ENCODE data around the gene FMN1. TPM values are rescaled to one million over a fixed set of nuclear protein-coding genes. Genes with fewer than 3 reads are reported as not detected.

The FMN1 gene
- total RNA-seq, 1 experiment from 2014 or later: 0.37 TPM

DNA sequence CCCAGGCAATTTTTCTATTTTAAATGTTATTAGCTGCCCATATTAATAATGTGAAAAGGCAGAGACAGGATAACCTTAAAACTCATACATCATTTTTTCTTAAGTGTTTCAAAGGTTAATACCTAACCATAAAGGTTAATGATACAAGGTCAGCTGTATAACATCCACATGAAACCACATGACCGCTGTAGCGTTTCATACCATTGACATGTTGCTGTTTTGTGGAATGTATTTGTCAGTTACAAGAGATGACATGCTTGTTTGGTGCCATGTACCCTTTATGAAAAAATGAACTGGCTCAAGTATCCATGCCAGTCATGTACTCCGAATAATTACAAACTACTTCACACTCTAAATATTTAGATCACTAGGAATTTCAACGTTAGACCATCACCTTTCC is 207.4 kb downstream of the FMN1 start:
- no peaks in the 10 kb centered on the region for H3K9me3 ChIP-seq (ENCODE audit: low read depth, low read length, poor library complexity, severe bottlenecking)
- H3K36me3 ChIP-seq (ENCODE audit: insufficient read depth, low read length, poor library complexity, severe bottlenecking): no peaks in the 10 kb centered on the region
- ChIA-PET CTCF (no interaction called here), POLR2A (ENCODE audit: low non-redundant PET) (no interaction called here)
- H3K27ac ChIP-seq (ENCODE audit: low read depth, low read length, poor library complexity, severe bottlenecking): no peak overlapping the region
- no peak for DNase-seq (ENCODE audit: low spot score)
- intact Hi-C loops (cut with micrococcal nuclease; ENCODE audit: unreplicated experiment): no loop called here
- BruUV-seq (replicated peaks): no TSS peak
- no peak for TF ChIP-seq EZH2 (IDR thresholded peaks at IDR 0.05; ENCODE audit: borderline replicate concordance, low read depth, low read length, poor library complexity, severe bottlenecking)
- TF ChIP-seq, protein P1, sequence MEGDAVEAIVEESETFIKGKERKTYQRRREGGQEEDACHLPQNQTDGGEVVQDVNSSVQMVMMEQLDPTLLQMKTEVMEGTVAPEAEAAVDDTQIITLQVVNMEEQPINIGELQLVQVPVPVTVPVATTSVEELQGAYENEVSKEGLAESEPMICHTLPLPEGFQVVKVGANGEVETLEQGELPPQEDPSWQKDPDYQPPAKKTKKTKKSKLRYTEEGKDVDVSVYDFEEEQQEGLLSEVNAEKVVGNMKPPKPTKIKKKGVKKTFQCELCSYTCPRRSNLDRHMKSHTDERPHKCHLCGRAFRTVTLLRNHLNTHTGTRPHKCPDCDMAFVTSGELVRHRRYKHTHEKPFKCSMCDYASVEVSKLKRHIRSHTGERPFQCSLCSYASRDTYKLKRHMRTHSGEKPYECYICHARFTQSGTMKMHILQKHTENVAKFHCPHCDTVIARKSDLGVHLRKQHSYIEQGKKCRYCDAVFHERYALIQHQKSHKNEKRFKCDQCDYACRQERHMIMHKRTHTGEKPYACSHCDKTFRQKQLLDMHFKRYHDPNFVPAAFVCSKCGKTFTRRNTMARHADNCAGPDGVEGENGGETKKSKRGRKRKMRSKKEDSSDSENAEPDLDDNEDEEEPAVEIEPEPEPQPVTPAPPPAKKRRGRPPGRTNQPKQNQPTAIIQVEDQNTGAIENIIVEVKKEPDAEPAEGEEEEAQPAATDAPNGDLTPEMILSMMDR (conservative IDR thresholded peaks at IDR 0.05; ENCODE audit: low read depth, low read length): no peak
- H3K4me1 ChIP-seq (ENCODE audit: insufficient read depth, low read length, poor library complexity, severe bottlenecking): peaks cover 2% of the 10 kb centered on the region
- peaks cover 9% of the 10 kb centered on the region for H3K27me3 ChIP-seq (replicated peaks; ENCODE audit: insufficient read depth, low read depth, low read length, poor library complexity)
- H3K4me3 ChIP-seq (ENCODE audit: low read depth, low read length, poor library complexity, severe bottlenecking): no peak overlapping the region

DNA sequence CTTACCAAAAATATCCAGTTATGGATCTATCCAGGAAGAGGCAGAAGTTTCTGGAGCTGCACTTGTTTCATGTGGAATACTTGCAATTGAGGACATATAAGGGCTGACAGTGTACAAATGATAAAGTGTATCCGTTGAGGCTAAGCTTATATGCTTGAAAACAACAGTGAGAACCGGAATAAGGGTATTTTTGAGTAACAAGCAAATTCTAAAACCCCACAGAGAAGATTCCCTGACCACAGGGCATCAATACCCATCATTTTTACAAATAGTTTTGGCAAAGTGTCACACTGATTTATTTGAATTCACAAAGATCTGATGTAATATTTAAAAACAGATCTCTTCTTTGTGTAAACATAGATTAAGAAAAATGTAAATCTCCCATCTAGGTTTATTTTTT is 208.4 kb downstream of the FMN1 start:
- DNase-seq (ENCODE audit: low spot score): no peak
- TF ChIP-seq EZH2 (IDR thresholded peaks at IDR 0.05; ENCODE audit: borderline replicate concordance, low read depth, low read length, poor library complexity, severe bottlenecking): no peak
- TF ChIP-seq, protein P1 (conservative IDR thresholded peaks at IDR 0.05; ENCODE audit: low read depth, low read length): no peak
- Histone ChIP-seq H3K36me3 (ENCODE audit: insufficient read depth, low read length, poor library complexity, severe bottlenecking) (no peaks in the 10 kb centered on the region), H3K27ac (ENCODE audit: low read depth, low read length, poor library complexity, severe bottlenecking) (no peak overlapping the region), H3K4me3 (ENCODE audit: low read depth, low read length, poor library complexity, severe bottlenecking) (no peak overlapping the region), H3K27me3 (replicated peaks; ENCODE audit: insufficient read depth, low read depth, low read length, poor library complexity) (peaks cover 9% of the 10 kb centered on the region), H3K4me1 (ENCODE audit: insufficient read depth, low read length, poor library complexity, severe bottlenecking) (peaks cover 2% of the 10 kb centered on the region), H3K9me3 (ENCODE audit: low read depth, low read length, poor library complexity, severe bottlenecking) (no peaks in the 10 kb centered on the region)
- intact Hi-C loops (cut with micrococcal nuclease; ENCODE audit: unreplicated experiment): no loop called here
- no TSS peak for BruUV-seq (replicated peaks)
- ChIA-PET POLR2A (ENCODE audit: low non-redundant PET) (no interaction called here), CTCF (no interaction called here)

DNA sequence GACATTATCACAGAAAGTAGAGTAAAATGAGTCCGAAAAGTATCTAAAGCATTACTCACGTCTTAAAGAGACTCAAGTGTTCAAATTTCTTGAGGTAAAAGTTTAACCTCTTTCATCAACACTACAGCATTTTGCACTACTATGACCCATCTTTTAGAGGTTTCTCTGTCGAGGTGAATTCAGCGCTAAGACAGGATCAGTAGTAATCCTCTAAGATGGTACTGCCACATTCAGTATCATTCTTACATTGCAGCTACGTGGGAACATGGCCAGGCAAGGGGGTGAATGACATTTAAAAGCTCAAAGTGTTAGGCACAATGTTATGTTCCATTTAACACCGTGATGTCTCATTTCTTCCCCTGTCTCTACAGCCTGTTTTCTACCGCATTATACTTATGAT is 210.8 kb downstream of the FMN1 start:
- H3K4me1 ChIP-seq (ENCODE audit: insufficient read depth, low read length, poor library complexity, severe bottlenecking): peaks cover 2% of the 10 kb centered on the region
- TF ChIP-seq, protein P1 (conservative IDR thresholded peaks at IDR 0.05; ENCODE audit: low read depth, low read length): no peak
- TF ChIP-seq EZH2 (IDR thresholded peaks at IDR 0.05; ENCODE audit: borderline replicate concordance, low read depth, low read length, poor library complexity, severe bottlenecking): no peak
- no peak overlapping the region for H3K4me3 ChIP-seq (ENCODE audit: low read depth, low read length, poor library complexity, severe bottlenecking)
- H3K36me3 ChIP-seq (ENCODE audit: insufficient read depth, low read length, poor library complexity, severe bottlenecking): no peaks in the 10 kb centered on the region
- H3K9me3 ChIP-seq (ENCODE audit: low read depth, low read length, poor library complexity, severe bottlenecking): no peaks in the 10 kb centered on the region
- peaks cover 9% of the 10 kb centered on the region for H3K27me3 ChIP-seq (replicated peaks; ENCODE audit: insufficient read depth, low read depth, low read length, poor library complexity)
- POLR2A ChIA-PET (ENCODE audit: low non-redundant PET): no interaction called here
- CTCF ChIA-PET: no interaction called here
- no TSS peak for BruUV-seq (replicated peaks)
- DNase-seq (ENCODE audit: low spot score): no peak
- no peak overlapping the region for H3K27ac ChIP-seq (ENCODE audit: low read depth, low read length, poor library complexity, severe bottlenecking)
- intact Hi-C loops (cut with micrococcal nuclease; ENCODE audit: unreplicated experiment): no loop called here

Measured in A673 (cell line).